Esophagus muscularis mucosa (tissue), 3 donors: ENCODE data around the gene ITFG1.
"Not testable (repeated sequence)": the region's sequence is repeated elsewhere in the genome, so short reads cannot be mapped to it uniquely, and the experiment has no call there.

Experiments
- POLR2A ChIP-seq: fragments of 450-650 bp; IDR thresholded peaks from one replicate; pipeline ENCODE4 v1.6.1; 2017; ENCODE audit warnings: antibody characterized with exemption, moderate library complexity, mild to moderate bottlenecking, low read depth
- TF ChIP-seq, protein P1 (sequence below), 3 experiments: fragments of 200-600 bp in 2 of 3; fragments of 450-650 bp in 1 of 3; sonication (generic) in 2 of 3; IDR thresholded peaks; one replicate each; pipeline ENCODE4 v1.5.1; 2017 to 2019; ENCODE audit warnings: antibody characterized with exemption in 3 of 3, mild to moderate bottlenecking in 2 of 3, moderate library complexity in 1 of 3

DNA sequence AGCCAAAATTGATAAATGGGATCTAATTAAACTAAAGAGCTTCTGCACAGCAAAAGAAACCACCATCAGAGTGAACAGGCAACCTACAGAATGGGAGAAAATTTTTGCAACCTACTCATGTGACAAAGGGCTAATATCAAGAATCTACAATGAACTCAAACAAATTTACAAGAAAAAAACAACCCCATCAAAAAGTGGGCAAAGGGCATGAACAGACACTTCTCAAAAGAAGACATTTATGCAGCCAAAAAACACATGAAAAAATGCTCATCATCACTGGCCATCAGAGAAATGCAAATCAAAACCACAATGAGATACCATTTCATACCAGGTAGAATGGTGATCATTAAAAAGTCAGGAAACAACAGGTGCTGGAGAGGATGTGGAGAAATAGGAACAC lies 18.0 kb downstream of the ITFG1 start:
- TF ChIP-seq, protein P1, sequence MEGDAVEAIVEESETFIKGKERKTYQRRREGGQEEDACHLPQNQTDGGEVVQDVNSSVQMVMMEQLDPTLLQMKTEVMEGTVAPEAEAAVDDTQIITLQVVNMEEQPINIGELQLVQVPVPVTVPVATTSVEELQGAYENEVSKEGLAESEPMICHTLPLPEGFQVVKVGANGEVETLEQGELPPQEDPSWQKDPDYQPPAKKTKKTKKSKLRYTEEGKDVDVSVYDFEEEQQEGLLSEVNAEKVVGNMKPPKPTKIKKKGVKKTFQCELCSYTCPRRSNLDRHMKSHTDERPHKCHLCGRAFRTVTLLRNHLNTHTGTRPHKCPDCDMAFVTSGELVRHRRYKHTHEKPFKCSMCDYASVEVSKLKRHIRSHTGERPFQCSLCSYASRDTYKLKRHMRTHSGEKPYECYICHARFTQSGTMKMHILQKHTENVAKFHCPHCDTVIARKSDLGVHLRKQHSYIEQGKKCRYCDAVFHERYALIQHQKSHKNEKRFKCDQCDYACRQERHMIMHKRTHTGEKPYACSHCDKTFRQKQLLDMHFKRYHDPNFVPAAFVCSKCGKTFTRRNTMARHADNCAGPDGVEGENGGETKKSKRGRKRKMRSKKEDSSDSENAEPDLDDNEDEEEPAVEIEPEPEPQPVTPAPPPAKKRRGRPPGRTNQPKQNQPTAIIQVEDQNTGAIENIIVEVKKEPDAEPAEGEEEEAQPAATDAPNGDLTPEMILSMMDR (IDR thresholded peaks at IDR 0.05): not testable (repeated sequence)
- TF ChIP-seq POLR2A: not testable (repeated sequence)
